EL (cell line): ENCODE results near the gene CEBPE.
"Not testable (repeated sequence)": the region's sequence is repeated elsewhere in the genome, so short reads cannot be mapped to it uniquely, and the experiment has no call there.

Source experiments
- DNase-seq: peaks from one replicate; pipeline ENCODE4 v3.0.0-alpha.2; 2016

CEBPE gene

DNA sequence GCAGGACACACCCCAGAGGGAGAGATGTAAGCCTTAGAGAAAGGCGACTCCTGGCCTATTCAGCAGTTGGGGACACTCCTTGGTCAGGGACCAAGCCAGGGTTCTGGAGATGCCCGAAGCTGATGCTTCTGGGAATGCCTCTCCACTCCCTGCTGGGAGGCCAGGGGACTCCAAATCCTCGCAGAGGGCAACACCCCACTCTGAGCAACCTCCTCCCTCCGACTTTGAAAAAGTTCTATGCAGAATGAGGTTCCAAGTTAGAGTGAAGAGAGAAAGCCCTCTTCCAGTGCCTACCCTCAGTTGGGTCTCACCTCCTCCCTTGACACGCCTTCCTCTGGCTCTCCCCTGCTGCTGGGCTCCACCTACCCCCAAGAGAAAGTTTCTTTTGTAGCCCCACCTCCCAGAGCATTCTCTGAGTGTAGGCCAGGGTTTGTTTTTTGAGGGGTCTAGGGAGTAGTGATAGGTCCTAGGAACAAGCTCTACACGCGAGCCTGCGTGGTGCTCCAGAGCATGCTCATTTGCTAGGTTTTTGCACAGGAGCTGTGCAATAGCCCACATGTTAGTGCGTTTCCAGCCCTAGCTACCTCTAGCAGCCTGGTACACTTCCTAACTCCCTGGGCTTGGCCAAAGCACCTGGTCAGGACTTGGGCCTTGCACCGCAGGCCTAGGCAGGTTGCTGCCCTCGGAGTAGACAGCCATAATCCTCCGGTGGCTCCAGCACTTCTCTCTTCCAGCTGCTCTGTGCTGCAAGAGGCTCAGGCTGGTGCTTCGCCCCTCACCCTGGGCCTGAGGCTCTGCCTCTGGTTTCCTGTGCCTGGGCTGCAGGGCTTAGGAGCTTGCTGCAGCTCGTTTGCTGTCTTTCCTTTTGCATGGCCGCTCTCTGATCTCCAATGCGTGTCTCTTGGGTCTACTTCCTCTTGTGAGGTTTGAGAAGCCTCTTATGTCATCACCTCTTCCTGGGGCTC is 590 bp upstream of the CEBPE start:
- no peak for DNase-seq

GRCh38 chr14:23117371-23118020 is 1.6 kb downstream of the CEBPE start:
- no peak for DNase-seq

- DNase-seq: no peak
Observed at GRCh38 chr14:23115918-23116317, 3.1 kb downstream of the CEBPE start.

DNA sequence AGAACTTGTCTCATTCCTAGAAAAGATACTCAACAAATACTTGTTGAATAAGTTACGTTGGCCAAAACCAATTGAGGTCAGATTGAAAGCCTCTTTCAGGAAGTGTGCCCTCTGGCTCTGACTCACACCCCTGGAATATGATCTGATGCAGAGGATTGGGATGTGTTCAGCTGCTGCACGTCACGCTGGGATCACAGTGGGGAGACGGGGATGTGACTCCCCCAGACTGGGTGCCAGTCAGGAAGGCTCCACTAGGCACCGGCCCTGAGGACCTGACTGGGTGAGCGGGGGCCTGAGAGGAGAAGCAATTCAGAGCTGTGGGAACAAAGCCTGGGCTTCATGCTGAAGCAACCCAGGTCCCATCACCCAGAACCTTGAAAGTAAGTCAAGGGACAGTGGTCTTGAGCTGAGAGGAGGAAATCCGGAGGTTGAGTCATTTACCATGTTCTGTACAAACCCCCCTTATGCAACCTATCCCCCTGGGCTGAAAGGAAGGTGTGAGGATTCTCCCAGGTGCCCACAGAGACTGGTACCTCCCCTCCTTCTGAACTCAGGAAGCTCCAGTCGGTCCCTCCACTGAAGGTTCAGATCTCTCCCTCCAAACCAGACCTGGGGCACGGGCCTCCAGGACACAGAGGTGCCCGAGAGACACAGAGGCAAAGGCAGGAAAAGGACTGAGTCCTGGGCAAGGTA is 3.9 kb downstream of the CEBPE start:
- peak; percentile 99 for DNase-seq

DNA sequence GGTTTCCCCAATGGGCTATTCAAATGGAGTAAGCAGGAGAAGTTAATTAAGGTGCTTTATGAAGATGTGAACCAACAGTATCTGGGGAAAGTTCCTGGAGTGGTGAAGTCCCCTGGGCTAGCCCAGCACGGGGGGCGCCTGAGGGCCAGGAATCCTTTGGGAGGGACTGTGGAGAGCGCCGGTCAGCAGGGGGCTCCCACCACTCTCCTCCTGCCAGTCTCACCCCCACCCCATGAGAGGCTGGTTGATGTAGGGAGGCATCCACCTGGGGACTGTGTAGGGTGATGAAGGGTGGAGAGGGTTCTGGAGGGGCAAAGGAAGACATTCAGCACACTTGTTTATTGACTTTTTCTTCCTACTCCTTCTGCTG is 4.4 kb downstream of the CEBPE start:
- no peak for DNase-seq

GRCh38 chr14:23114120-23114458 is 5.0 kb downstream of the CEBPE start:
- no peak for DNase-seq

DNA sequence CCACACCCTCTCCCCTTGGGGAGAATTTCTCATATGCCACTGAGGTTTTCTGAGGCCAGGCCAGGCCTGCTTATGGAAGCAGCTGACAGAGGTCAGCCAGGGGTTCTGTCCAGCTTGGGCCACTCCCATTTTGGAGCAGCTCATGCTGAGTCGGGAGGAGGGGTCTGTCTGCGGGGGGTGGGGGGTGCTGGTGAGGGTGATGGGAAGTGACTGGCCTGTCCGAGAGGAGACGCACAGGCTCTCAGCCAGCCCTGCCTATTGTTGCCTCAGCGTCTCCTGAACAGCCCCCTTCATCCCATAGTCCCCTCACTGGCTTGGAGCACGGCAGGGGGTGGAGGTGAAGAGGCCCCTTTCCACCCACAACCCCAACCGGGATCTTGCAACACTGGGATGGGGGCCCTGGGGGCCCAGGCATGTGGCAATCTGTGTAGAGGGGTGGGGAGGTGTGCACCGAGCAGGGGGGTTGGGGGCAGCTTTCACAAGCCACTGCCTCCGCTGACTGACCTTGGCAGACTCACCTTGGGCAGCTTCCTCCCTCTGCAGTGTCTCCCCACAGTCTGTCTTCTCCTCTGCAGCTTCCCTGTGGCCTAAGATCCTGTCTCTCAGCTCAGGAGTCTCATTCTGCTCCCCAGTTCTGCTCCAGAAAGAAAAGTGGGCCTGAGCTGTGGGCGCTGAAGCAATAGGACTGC is 5.5 kb downstream of the CEBPE start:
- no peak for DNase-seq

DNA sequence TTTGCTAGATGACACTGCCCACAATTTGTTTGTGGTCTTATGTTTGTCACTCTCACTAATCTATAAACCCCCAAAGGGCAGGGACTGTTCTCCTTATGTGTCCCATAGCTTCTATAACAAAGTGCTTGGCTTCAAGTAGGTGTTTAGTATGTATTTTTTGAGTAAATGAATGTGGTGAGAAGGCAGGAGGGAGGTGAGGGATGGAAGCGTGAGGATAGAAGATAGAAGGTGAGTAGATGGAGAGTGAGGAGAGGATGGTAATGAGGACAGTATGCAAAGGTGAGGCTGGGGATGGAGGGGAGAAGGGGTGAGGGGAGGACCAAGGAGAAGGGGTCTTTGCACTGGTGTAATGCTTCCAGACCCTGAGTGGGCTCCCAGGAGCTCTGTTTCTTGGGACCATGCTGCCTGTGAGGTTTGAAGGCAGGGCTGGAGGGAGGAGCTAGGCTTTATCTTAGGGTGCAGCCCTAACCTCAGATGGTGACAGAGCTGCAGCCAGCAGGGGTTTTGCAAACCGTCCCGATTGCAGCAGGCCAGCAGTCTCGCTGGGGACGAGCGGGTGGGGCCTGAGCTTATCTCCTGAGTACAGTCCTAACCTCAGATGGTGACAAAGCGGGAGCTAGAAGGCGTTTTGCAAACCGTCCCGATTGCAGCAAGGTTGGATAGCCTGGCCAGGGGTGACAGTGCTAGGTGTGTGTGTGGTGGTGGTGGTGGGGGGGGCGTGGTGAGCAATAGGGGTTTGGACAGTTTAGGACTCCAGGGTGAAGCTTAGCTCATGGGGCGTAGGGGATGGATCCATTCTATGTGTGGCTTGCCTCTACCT is 6.5 kb downstream of the CEBPE start:
- DNase-seq: no peak

DNA sequence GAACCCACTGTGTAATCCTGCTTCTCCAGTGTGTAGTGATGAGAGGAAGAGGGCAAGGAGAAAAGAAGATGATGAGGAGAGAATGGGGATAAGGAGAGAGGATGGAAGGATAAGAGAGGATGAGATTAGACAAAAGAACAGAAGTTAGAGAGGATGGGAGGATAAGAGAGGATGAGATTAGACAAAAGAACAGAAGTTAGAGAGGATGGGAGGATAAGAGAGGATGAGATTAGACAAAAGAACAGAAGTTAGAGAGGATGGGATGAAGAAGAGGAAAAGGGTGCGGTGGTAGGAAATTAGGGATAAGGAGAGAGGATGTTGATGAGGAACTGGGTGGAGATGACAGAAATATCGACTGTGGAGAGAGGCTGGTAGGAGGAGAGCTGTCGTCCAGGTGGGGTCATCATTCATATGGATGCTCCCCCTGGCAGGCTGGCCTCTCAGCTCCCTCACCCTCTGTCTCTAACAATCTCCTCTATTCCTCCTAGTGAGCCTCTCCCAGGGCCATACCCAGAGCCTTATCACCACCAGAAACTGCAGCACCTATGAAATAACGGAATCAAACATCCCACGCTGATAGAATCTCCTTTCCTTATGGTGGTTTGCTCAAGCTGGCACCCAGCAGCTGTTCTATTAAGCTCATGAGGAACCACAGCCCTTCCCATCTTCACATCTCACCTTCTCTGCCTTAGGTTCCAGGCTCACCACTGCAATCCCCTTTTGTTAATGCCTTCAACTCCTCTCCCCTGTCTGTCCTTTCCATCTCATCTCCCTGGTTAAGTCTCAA is 8.3 kb downstream of the CEBPE start:
- no peak for DNase-seq

GRCh38 chr14:23109769-23110168 is 9.3 kb downstream of the CEBPE start:
- no peak for DNase-seq

GRCh38 chr14:23108169-23108568 is 10.9 kb downstream of the CEBPE start:
- DNase-seq: not testable (repeated sequence)

DNA sequence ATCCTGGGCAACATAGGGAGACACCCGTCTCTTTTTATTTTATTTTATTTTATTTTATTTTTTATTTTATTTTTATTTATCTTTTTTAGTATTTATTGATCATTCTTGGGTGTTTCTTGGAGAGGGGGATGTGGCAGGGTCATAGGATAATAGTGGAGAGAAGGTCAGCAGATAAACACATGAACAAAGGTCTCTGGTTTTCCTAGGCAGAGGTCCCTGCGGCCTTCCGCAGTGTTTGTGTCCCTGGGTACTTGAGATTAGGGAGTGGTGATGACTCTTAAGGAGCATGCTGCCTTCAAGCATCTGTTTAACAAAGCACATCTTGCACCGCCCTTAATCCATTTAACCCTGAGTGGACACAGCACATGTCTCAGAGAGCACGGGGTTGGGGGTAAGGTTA is 11.4 kb downstream of the CEBPE start:
- not testable (repeated sequence) for DNase-seq

DNA sequence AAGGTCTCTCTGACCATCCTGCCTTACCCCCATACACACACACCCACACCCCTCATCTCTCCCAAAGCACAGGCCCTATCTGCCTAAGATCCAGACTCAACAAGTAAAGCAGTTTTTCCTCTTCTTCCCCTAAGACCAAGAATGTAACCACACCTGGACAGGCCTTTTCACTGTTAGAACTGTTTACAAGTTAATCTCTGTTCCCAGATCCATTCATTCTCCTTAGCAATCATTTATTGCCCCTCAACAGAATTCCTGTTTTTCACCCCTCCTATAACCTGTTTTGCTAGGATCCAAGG is 12.4 kb downstream of the CEBPE start:
- DNase-seq: no peak

DNA sequence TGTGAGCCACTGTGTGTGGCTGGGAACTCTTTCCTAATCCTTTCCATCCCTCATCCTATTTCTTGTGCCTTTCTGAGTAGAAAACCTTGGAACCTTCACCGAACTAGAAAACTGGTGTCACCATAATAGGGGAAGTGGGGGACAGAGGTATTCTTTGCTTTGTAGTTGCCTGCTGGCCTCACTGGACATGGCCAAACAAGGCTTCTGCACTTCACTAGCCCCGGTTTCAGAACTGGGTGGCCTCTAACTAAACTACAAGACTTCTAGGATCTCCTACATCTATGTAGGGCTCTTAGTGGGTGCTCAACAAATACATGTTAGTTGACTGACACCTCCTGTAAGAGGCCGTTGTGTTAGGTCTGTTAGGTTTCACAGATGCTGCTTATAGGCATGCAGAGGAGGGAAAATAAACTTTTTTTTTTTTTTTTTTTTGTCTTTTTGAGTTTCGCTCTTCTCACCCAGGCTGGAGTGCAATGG is 13.7 kb downstream of the CEBPE start:
- no peak for DNase-seq

DNA sequence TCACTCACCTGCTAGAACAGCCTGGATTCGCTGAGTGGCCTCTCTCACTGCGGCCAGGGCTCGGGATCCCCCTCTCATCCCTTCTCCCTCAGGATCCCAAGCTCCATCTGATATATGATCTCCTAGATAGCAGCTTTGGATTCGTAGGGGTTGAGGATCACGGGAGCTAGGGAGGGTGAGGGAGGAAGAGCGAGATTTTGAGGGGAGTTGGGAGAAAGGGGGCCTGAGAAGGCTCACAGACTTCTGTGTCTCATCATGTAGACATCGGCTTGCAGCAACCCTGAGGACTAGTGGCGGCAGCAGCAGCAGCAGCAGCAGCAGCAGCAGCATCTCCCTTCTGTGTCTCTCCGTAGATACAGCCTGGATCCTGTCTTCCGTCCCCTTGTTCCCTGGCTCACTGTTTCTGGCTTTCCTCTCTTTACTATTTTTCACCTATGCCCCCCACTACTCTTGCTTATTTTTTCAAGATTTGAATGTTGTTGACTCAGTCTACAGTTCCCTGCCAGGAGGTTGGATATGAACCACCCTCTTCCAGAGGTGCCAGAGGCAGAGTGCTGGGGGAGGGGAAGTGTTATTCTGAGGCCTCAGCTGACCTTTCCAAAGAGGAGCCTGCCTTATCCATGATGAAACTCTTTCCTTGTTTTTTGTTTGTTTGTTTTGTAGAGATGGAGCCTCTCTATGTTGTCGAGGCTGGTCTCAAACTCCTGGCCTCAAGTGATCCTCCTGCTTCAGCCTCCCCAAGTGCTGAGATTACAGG is 14.3 kb downstream of the CEBPE start, which contains the start of gene CIROP:
TSS of gene CIROP (minus strand) at position 399 of the 757 bp plus-strand sequence. CDS start at position 330, 69 bp downstream.
- DNase-seq: no peak

DNA sequence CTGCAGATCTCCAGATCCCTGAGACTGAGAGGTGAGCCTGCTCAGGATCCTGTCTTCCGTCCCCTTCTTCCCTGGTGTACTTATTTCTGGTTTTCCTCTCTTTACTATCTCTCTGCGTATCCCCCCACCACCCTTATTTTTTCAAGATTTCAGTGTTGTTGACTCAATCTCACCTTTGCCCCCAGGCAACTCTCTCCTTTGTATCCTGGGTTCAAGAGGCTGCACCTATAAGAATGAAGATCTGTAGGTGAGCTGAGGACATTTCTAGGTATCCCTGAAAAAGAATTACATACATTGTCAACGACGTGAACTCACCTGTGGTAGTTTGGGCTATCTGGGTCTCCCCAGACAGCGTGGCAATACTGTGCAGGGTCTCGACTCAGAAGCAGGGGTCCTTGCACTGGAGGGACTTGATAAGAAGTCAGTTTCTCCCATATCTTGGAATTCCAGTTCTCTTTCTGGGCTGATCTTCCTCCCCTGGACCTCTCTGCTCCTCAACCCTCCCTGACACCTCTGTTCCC is 14.9 kb downstream of the CEBPE start:
- no peak for DNase-seq

DNA sequence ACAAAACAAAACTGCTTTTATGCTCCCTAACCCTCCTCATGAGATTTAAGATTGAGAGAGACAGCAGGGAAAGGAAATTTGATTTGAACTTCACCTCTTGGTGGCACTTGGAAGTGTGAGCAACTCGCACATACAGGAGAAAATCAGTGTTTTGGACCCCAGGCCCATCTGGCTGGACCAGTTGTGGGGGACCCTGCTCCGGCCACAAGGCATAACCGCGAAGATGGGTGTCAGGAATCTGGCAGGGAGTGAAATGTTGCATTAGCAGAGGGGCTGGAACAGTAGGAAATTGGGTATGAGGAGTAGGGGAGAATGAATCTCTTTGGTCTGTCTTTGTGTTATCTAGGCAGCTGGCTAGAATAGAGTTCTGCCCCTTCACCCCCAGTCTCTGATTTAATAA is 15.5 kb downstream of the CEBPE start:
- DNase-seq: no peak

DNA sequence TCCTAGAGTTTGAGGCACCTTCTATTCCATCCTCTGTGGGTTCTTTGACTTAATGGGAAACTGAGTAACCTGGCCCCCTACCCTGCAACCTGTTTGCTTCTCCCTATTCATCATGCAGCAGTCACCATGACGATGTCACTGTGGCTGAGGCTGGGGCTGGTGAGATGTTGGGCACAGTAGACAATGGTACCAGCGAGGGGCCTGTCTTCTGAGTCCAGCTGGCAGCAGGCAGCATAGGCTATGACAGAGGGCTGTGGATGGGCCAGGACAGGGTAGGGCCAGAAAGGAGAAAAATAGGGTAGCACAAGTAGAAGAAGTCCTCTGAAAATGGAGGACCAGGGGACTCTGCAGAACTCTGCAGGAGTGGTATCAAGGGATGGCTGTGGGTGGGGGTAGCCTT is 16.3 kb downstream of the CEBPE start:
- DNase-seq: no peak

DNA sequence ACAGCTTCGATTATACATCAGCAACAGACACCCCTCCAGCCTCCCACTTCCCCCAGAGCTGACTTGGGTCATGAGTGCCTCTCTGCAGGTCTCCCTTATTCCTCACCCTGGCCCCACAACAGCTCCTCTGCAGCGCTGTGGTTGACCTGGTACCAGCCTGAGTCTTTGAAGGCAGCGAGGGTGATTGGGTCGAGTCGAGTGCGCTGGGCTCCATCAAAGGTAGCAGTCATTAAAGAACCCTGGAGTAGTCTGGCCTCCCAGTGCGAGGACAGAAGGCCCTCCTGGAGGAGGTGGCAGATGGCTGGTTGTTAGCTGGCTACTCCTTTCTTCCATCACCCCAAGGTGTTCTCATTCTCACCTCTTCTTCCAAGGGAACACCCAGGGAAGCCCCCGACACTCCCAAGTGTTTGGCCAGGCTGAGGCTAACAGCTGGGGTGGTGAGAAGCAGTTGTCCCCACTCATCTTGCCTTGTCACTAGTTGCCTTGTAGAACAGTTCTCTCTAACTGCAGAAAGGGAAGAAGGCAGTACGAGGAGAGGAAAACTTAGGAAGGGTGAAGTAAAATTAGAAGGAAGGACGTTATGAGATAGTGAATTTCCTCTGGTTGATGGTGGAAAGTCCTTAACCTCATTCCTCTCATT is 16.9 kb downstream of the CEBPE start:
- DNase-seq: no peak
